Naive thymus-derived CD4-positive, alpha-beta T cell (primary cell): ENCODE results near the gene RGL4. TPM values are rescaled to one million over a fixed set of nuclear protein-coding genes. Genes with fewer than 3 reads are reported as not detected.
A peak's percentile ranks its signal among the peaks of the same experiment; 100 is the strongest.
"Not testable (repeated sequence)": the region's sequence is repeated elsewhere in the genome, so short reads cannot be mapped to it uniquely, and the experiment has no call there.

ENCODE experiments used
- ATAC-seq: fragments of 150-1000 bp; cut with Tn5 transposase; 2 replicates; pipeline ENCODE4 v1.10.0; 2021; ENCODE audit warnings: mild to moderate bottlenecking, moderate library complexity
- CTCF ChIA-PET: fragments of 350-600 bp; sonication (Branson Sonifier 250); formaldehyde crosslinking; loops from one replicate; lab custom pipeline; 2021; ENCODE audit warnings: antibody characterized with exemption; lab: Charles Lee
- POLR2A ChIA-PET: fragments of 350-600 bp; sonication (Branson Sonifier 250); formaldehyde crosslinking; loops from one replicate; lab custom pipeline; 2021; ENCODE audit warnings: antibody characterized with exemption, inconsistent platforms; lab: Charles Lee
- DNase-seq, 9 donors: peaks; one replicate each; pipeline versions ENCODE4 v3.0.0 to v3.0.0-alpha.2; 2020 to 2022; ENCODE audit warnings: mixed read lengths in 1 of 9
- H3K27ac ChIP-seq: one replicate; pipeline ENCODE4 v1.7.0; 2013; ENCODE audit warnings: mild to moderate bottlenecking, low read depth, low read length, moderate library complexity
- H3K27me3 ChIP-seq, 2 donors: one replicate each; pipeline ENCODE4 v1.7.0; 2013; ENCODE audit warnings: low read length in 2 of 2, mild to moderate bottlenecking in 2 of 2, moderate library complexity in 2 of 2; ENCODE audit not compliant: control insufficient read depth in 2 of 2, insufficient read depth in 2 of 2
- H3K36me3 ChIP-seq, 3 experiments: 1 replicate in 2 of 3; 2 replicates in 1 of 3; pipeline ENCODE4 v1.7.0; 2013; ENCODE audit warnings: low read length in 3 of 3, mild to moderate bottlenecking in 3 of 3, moderate library complexity in 1 of 3; ENCODE audit not compliant: insufficient read depth in 3 of 3, control insufficient read depth in 2 of 3
- H3K4me1 ChIP-seq, 2 donors: one replicate each; pipeline ENCODE4 v1.7.0; 2013; ENCODE audit warnings: low read length in 2 of 2, mild to moderate bottlenecking in 2 of 2, moderate library complexity in 1 of 2; ENCODE audit not compliant: control insufficient read depth in 2 of 2, insufficient read depth in 2 of 2
- H3K4me3 ChIP-seq: 2 replicates; pipeline ENCODE4 v1.7.0; 2013; ENCODE audit warnings: mild to moderate bottlenecking, low read length
- H3K9me3 ChIP-seq, 3 experiments: 1 replicate in 2 of 3; 2 replicates in 1 of 3; pipeline ENCODE4 v1.7.0; 2013; ENCODE audit warnings: low read length in 3 of 3; ENCODE audit not compliant: control insufficient read depth in 2 of 3
- H3K27ac Mint-ChIP-seq, 9 donors: one replicate each; pipeline ENCODE4 v1.8.0; 2020 to 2022; ENCODE audit warnings: mixed read lengths in 9 of 9, mild to moderate bottlenecking in 8 of 9, moderate library complexity in 5 of 9, inconsistent platforms in 2 of 9
- H3K27me3 Mint-ChIP-seq, 5 donors: one replicate each; pipeline ENCODE4 v1.8.0; 2021 to 2022; ENCODE audit warnings: mixed read lengths in 5 of 5, mild to moderate bottlenecking in 1 of 5
- H3K36me3 Mint-ChIP-seq, 5 donors: one replicate each; pipeline ENCODE4 v1.8.0; 2020 to 2022; ENCODE audit warnings: mixed read lengths in 5 of 5, mild to moderate bottlenecking in 3 of 5, inconsistent platforms in 1 of 5
- H3K4me1 Mint-ChIP-seq, 7 donors: one replicate each; pipeline ENCODE4 v1.8.0; 2020 to 2022; ENCODE audit warnings: mixed read lengths in 7 of 7, mild to moderate bottlenecking in 3 of 7, inconsistent platforms in 1 of 7
- H3K4me3 Mint-ChIP-seq, 10 donors: one replicate each; pipeline ENCODE4 v1.8.0; 2020 to 2022; ENCODE audit warnings: mild to moderate bottlenecking in 10 of 10, mixed read lengths in 10 of 10, moderate library complexity in 6 of 10, inconsistent platforms in 2 of 10
- H3K9me3 Mint-ChIP-seq, 11 donors: one replicate each; pipeline ENCODE4 v1.8.0; 2020 to 2022; ENCODE audit warnings: mixed read lengths in 11 of 11, mild to moderate bottlenecking in 4 of 11, inconsistent platforms in 1 of 11, moderate library complexity in 1 of 11
- intact Hi-C, 2 donors: fragments of 100-400 bp; cut with micrococcal nuclease; formaldehyde crosslinking; loops; one replicate each; pipeline ENCODE4 v1.15.1; 2023
- polyA plus RNA-seq, 2 donors: library from polyadenylated mRNA; unstranded; fragments of 300-500 nt; fragmentation: Illumina TruSeq; gene quantifications; one replicate each; pipeline ENCODE4 v1.2.3, GENCODE V29; 2021
- total RNA-seq, 6 experiments: library from RNA in 5 of 6; stranded (reverse) in 5 of 6; gene quantifications; 1 replicate in 5 of 6; 2 replicates in 1 of 6; pipeline ENCODE4 v1.2.3 and lab custom pipeline; 2021 to 2026

Gene RGL4
- total and polyA plus RNA-seq, 7 experiments from 2014 or later: 13.8 to 95.0 (median 23.4) TPM

GRCh38 chr22:23716811-23717801 is 26.3 kb downstream of the RGL4 start:
- Mint-ChIP-seq H3K4me1 (peaks cover 12 to 24% (median 16%) of the 10 kb centered on the region in 7 donors), H3K27me3 (no peaks in the 10 kb centered on the region)
- CTCF ChIA-PET: interaction anchor here (0.8 to 1.1 kb wide), 2 partner anchors 34 to 130 kb away, joined by 3 read pairs; no protein-coding TSS in a partner anchor

GRCh38 chr22:23718371-23719165 is 27.8 kb downstream of the RGL4 start:
- H3K4me1 ChIP-seq: peaks cover 10 to 12% of the 10 kb centered on the region in 2 donors
- peak overlapping the region in 7 of 10 donors; percentile 27 to 85 (median 49) for H3K4me3 Mint-ChIP-seq
- peaks cover 0 to 16% (median 0%) of the 10 kb centered on the region in 3 experiments for H3K36me3 ChIP-seq
- peaks cover 12 to 24% (median 16%) of the 10 kb centered on the region in 7 donors for H3K4me1 Mint-ChIP-seq
- peaks cover 4 to 11% (median 6%) of the 10 kb centered on the region in 5 donors for H3K36me3 Mint-ChIP-seq
- no peaks in the 10 kb centered on the region for H3K27me3 ChIP-seq
- no peak overlapping the region for H3K4me3 ChIP-seq
- ChIA-PET POLR2A (interaction anchor here (0.6 to 3.8 kb wide), 5 partner anchors 19 to 59 kb away, joined by 3 to 39 read pairs (median 3); partner anchors contain the start of gene ZNF70), CTCF (interaction anchor here (0.6 to 0.8 kb wide), 2 partner anchors 32 to 126 kb away, joined by 3 read pairs; no protein-coding TSS in a partner anchor)
- no peak for DNase-seq
- ATAC-seq: no peak
- no peak overlapping the region for H3K27ac ChIP-seq
- intact Hi-C loops: loop anchor here (5.0 to 10.0 kb wide), 5 partner anchors 34 to 836 kb away; partner anchors contain the start of genes GUCD1 (in 1 of the 2), SLC2A11 (in 1 of the 2), SNRPD3 (in 1 of the 2) and VPREB3 (in 1 of the 2)
- H3K27ac Mint-ChIP-seq: peak overlapping the region in 2 of 9 donors; percentile 51 to 56
- no peaks in the 10 kb centered on the region for H3K9me3 Mint-ChIP-seq
- no peaks in the 10 kb centered on the region for H3K27me3 Mint-ChIP-seq
- H3K9me3 ChIP-seq: no peaks in the 10 kb centered on the region

More at GRCh38 chr22:23716811-23717801, 26.3 kb downstream of the RGL4 start:
- peaks cover 10 to 12% of the 10 kb centered on the region in 2 donors for H3K4me1 ChIP-seq
- peaks cover 4 to 11% (median 6%) of the 10 kb centered on the region in 5 donors for H3K36me3 Mint-ChIP-seq
- ATAC-seq (peak; percentile 97), DNase-seq (peak; percentile 72 to 85 (median 81))
- H3K27ac ChIP-seq: peak overlapping the region; percentile 89
- peak overlapping the region; percentile 78 to 88 (median 81) for H3K4me3 Mint-ChIP-seq
- peak overlapping the region; percentile 8 to 93 (median 86) for H3K27ac Mint-ChIP-seq
- peaks cover 0 to 26% (median 5%) of the 10 kb centered on the region in 3 experiments for H3K36me3 ChIP-seq
- H3K27me3 ChIP-seq: no peaks in the 10 kb centered on the region
- H3K4me3 ChIP-seq: peak overlapping the region; percentile 71
- H3K9me3 Mint-ChIP-seq: no peaks in the 10 kb centered on the region
- intact Hi-C loops: loop anchor here (1.0 to 10.0 kb wide), 12 partner anchors 21 to 838 kb away; partner anchors contain the start of genes ZNF70 (in 2 of the 2), CHCHD10 (in 1 of the 2), DERL3 (in 1 of the 2) and GUCD1 (in 1 of the 2)
- POLR2A ChIA-PET: interaction anchor here (0.7 to 3.8 kb wide), 9 partner anchors 11 to 70 kb away, joined by 3 to 39 read pairs (median 9); partner anchors contain the start of genes C22orf15, CHCHD10, SMARCB1 and ZNF70
- no peaks in the 10 kb centered on the region for H3K9me3 ChIP-seq

GRCh38 chr22:23720855-23721254 is 30.0 kb downstream of the RGL4 start:
- no peak overlapping the region for H3K4me3 ChIP-seq
- no peaks in the 10 kb centered on the region for H3K9me3 Mint-ChIP-seq
- H3K4me3 Mint-ChIP-seq: no peak overlapping the region
- POLR2A ChIA-PET: interaction anchor here (0.9 kb wide), 1 partner anchor 25 kb away, joined by 3 read pairs; no protein-coding TSS in a partner anchor
- H3K36me3 ChIP-seq: peaks cover 0 to 5% (median 0%) of the 10 kb centered on the region in 3 experiments
- H3K4me1 Mint-ChIP-seq: peaks cover 2 to 11% (median 7%) of the 10 kb centered on the region in 7 donors
- no peak for ATAC-seq
- DNase-seq: no peak
- no peaks in the 10 kb centered on the region for H3K9me3 ChIP-seq
- H3K36me3 Mint-ChIP-seq: no peaks in the 10 kb centered on the region
- intact Hi-C loops: no loop called here
- no peak overlapping the region for H3K27ac Mint-ChIP-seq
- CTCF ChIA-PET: no interaction called here
- no peaks in the 10 kb centered on the region for H3K27me3 ChIP-seq
- peaks cover 0 to 8% (median 0%) of the 10 kb centered on the region in 5 donors for H3K27me3 Mint-ChIP-seq
- H3K27ac ChIP-seq: no peak overlapping the region
- H3K4me1 ChIP-seq: peaks cover 4 to 5% of the 10 kb centered on the region in 2 donors

GRCh38 chr22:23722160-23722559 is 31.3 kb downstream of the RGL4 start:
- no peaks in the 10 kb centered on the region for H3K4me1 ChIP-seq
- ChIA-PET CTCF (no interaction called here), POLR2A (no interaction called here)
- no peaks in the 10 kb centered on the region for H3K9me3 Mint-ChIP-seq
- DNase-seq (no peak), ATAC-seq (no peak)
- H3K4me3 ChIP-seq: no peak overlapping the region
- H3K4me3 Mint-ChIP-seq: no peak overlapping the region
- H3K4me1 Mint-ChIP-seq: peaks cover 0 to 4% (median 3%) of the 10 kb centered on the region in 7 donors
- H3K27ac Mint-ChIP-seq: no peak overlapping the region
- peaks cover 0 to 3% of the 10 kb centered on the region in 2 donors for H3K27me3 ChIP-seq
- H3K27me3 Mint-ChIP-seq: peaks cover 0 to 13% (median 0%) of the 10 kb centered on the region in 5 donors
- H3K9me3 ChIP-seq: no peaks in the 10 kb centered on the region
- intact Hi-C loops: no loop called here
- no peak overlapping the region for H3K27ac ChIP-seq
- no peaks in the 10 kb centered on the region for H3K36me3 Mint-ChIP-seq
- H3K36me3 ChIP-seq: no peaks in the 10 kb centered on the region

- H3K27me3 ChIP-seq: peaks cover 0 to 3% of the 10 kb centered on the region in 2 donors
- Mint-ChIP-seq H3K4me1 (no peaks in the 10 kb centered on the region), H3K27me3 (peaks cover 0 to 13% (median 0%) of the 10 kb centered on the region in 5 donors), H3K36me3 (no peaks in the 10 kb centered on the region), H3K4me3 (no peak overlapping the region), H3K9me3 (no peaks in the 10 kb centered on the region), H3K27ac (no peak overlapping the region)
- H3K36me3 ChIP-seq: no peaks in the 10 kb centered on the region
- ATAC-seq (no peak), DNase-seq (no peak)
- H3K4me3 ChIP-seq: no peak overlapping the region
- POLR2A ChIA-PET: no interaction called here
- H3K9me3 ChIP-seq: no peaks in the 10 kb centered on the region
- intact Hi-C loops: no loop called here
- no peaks in the 10 kb centered on the region for H3K4me1 ChIP-seq
- CTCF ChIA-PET: no interaction called here
- H3K27ac ChIP-seq: no peak overlapping the region
These were observed 31.9 kb downstream of the RGL4 start for GRCh38 chr22:23722724-23723123.

GRCh38 chr22:23728108-23728507 is 37.3 kb downstream of the RGL4 start:
- H3K36me3 Mint-ChIP-seq, H3K27me3 ChIP-seq, H3K4me3 ChIP-seq, CTCF ChIA-PET, H3K4me1 Mint-ChIP-seq, H3K4me1 ChIP-seq, H3K4me3 Mint-ChIP-seq, H3K9me3 ChIP-seq, ATAC-seq, H3K36me3 ChIP-seq, H3K27ac Mint-ChIP-seq, H3K27ac ChIP-seq, intact Hi-C loops, H3K9me3 Mint-ChIP-seq, DNase-seq: not testable (repeated sequence)
- H3K27me3 Mint-ChIP-seq: peaks cover 0 to 22% (median 0%) of the 10 kb centered on the region in 5 donors
- POLR2A ChIA-PET: interaction anchor here (0.7 to 1.0 kb wide), 4 partner anchors 22 to 58 kb away, joined by 3 to 4 read pairs (median 3); partner anchors contain the start of genes SMARCB1 and ZNF70
